ENCODE results near the gene IGBP1. TPM values are rescaled to one million over a fixed set of nuclear protein-coding genes. Genes with fewer than 3 reads are reported as not detected.

Gene IGBP1
- polyA plus RNA-seq, 1 of the 3 experiments (the other 2 are of a cell fraction), result 49.4 TPM

- Histone ChIP-seq H3K4me1 (ENCODE audit: control insufficient read depth in 1 of 2, insufficient read depth in 2 of 2, low read depth in 1 of 2, low read length in 1 of 2) (peaks cover 0 to 12% of the 10 kb centered on the region in 2 experiments; a peak in 2 of 4 replicates), H3K27ac (ENCODE audit: low read depth in 2 of 2, low read length in 1 of 2) (peak overlapping the region in 1 of 2 experiments; percentile 89; a peak in 3 of 4 replicates), H3K79me2 (ENCODE audit: insufficient read depth) (no peaks in the 10 kb centered on the region), H3K9me3 (no peaks in the 10 kb centered on the region), H3K9me2 (no peaks in the 10 kb centered on the region), H4K20me1 (ENCODE audit: insufficient read depth) (no peaks in the 10 kb centered on the region), H3K4me2 (peak overlapping the region; percentile 77; the same call in 1 of the 2 replicates), H3F3A (replicated peaks; ENCODE audit: insufficient read depth) (peaks cover 41% of the 10 kb centered on the region), H2AFZ (ENCODE audit: low read depth) (no peak overlapping the region), H3K36me3 (replicated peaks in 1 of 2; ENCODE audit: control insufficient read depth in 1 of 2, insufficient read depth in 2 of 2, low read length in 1 of 2) (peaks cover 8 to 11% of the 10 kb centered on the region in 2 experiments), H3K27me3 (ENCODE audit: insufficient read depth) (no peaks in the 10 kb centered on the region), H3K9ac (peak overlapping the region; percentile 45; the same call in 1 of the 2 replicates), H3K4me3 (ENCODE audit: low read depth in 2 of 2, low read length in 1 of 2) (no peak overlapping the region)
- CTCF ChIA-PET, result interaction anchor here (0.7 kb wide), 1 partner anchor 1432 kb away, joined by 3 read pairs; no protein-coding TSS in a partner anchor
- TF ChIP-seq RFX5 (IDR thresholded peaks at IDR 0.05; ENCODE audit: low read length) (no peak), TAF1 (IDR thresholded peaks at IDR 0.05; ENCODE audit: borderline replicate concordance, low read depth, low read length) (no peak), MAX (IDR thresholded peaks at IDR 0.05; ENCODE audit: low read depth) (peak; percentile 61; the same call in 1 of the 2 replicates), TCF12 (IDR thresholded peaks at IDR 0.05) (peak; percentile 28; the same call in 1 of the 2 replicates), JUND (IDR thresholded peaks at IDR 0.05) (peak; percentile 55; the same call in 1 of the 2 replicates), POLR2AphosphoS5 (IDR thresholded peaks at IDR 0.05; ENCODE audit: low read depth, low read length) (no peak), FOSL2 (IDR thresholded peaks at IDR 0.05; ENCODE audit: borderline replicate concordance, low read depth) (peak; percentile 62; the same call in 1 of the 2 replicates)
- TF ChIP-seq, protein P1, sequence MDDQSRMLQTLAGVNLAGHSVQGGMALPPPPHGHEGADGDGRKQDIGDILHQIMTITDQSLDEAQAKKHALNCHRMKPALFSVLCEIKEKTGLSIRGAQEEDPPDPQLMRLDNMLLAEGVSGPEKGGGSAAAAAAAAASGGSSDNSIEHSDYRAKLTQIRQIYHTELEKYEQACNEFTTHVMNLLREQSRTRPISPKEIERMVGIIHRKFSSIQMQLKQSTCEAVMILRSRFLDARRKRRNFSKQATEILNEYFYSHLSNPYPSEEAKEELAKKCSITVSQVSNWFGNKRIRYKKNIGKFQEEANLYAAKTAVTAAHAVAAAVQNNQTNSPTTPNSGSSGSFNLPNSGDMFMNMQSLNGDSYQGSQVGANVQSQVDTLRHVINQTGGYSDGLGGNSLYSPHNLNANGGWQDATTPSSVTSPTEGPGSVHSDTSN (IDR thresholded peaks at IDR 0.05), result no peak
- TF ChIP-seq, protein P2, sequence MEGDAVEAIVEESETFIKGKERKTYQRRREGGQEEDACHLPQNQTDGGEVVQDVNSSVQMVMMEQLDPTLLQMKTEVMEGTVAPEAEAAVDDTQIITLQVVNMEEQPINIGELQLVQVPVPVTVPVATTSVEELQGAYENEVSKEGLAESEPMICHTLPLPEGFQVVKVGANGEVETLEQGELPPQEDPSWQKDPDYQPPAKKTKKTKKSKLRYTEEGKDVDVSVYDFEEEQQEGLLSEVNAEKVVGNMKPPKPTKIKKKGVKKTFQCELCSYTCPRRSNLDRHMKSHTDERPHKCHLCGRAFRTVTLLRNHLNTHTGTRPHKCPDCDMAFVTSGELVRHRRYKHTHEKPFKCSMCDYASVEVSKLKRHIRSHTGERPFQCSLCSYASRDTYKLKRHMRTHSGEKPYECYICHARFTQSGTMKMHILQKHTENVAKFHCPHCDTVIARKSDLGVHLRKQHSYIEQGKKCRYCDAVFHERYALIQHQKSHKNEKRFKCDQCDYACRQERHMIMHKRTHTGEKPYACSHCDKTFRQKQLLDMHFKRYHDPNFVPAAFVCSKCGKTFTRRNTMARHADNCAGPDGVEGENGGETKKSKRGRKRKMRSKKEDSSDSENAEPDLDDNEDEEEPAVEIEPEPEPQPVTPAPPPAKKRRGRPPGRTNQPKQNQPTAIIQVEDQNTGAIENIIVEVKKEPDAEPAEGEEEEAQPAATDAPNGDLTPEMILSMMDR (IDR thresholded peaks at IDR 0.05), result no peak
- POLR2A ChIA-PET, result no interaction called here
- WGBS (ENCODE audit: low lambda C conversion rate), result 41% methylated on average over 17 of the region's 19 CpGs
- DNase-seq, result no peak
These were observed 33.6 kb downstream of the IGBP1 start for GRCh38 chrX:70166601-70167590.
